Upper lobe of left lung (tissue), 6 donors: Measurements from ENCODE around the gene CACNG7. TPM values are rescaled to one million over a fixed set of nuclear protein-coding genes. Genes with fewer than 3 reads are reported as not detected.

Source experiments
- ATAC-seq, 2 donors: fragments of 200-7000 bp; cut with Tn5 transposase; one replicate each; pipeline ENCODE4 v1.9.1; 2022; ENCODE audit warnings: mild to moderate bottlenecking in 2 of 2, moderate library complexity in 2 of 2; ENCODE audit not compliant: low FRiP score in 2 of 2
- DNase-seq, 2 donors: peaks; one replicate each; pipeline ENCODE4 v3.0.0-alpha.2; 2019 to 2020
- H3K27ac ChIP-seq, 4 donors: fragments of 200-600 bp; sonication (generic); one replicate each; pipeline ENCODE4 v1.5.1; 2016 to 2019
- H3K27me3 ChIP-seq, 4 donors: fragments of 200-600 bp; sonication (generic); one replicate each; pipeline ENCODE4 v1.5.1; 2017 to 2019
- H3K36me3 ChIP-seq, 4 donors: fragments of 200-600 bp; sonication (generic); one replicate each; pipeline ENCODE4 v1.5.1; 2016 to 2019
- H3K4me1 ChIP-seq, 4 donors: fragments of 200-600 bp; sonication (generic); one replicate each; pipeline ENCODE4 v1.5.1; 2018 to 2019
- H3K4me3 ChIP-seq, 4 donors: fragments of 200-600 bp; sonication (generic); one replicate each; pipeline ENCODE4 v1.5.1; 2017 to 2019; ENCODE audit warnings: mild to moderate bottlenecking in 2 of 4, moderate library complexity in 1 of 4
- H3K9me3 ChIP-seq, 4 donors: fragments of 200-600 bp; sonication (generic); one replicate each; pipeline ENCODE4 v1.5.1; 2018 to 2019
- CTCF ChIP-seq, 6 experiments: fragments of 450-650 bp in 4 of 6; fragments of 200-600 bp in 2 of 6; sonication (generic) in 2 of 6; IDR thresholded peaks; one replicate each; pipeline ENCODE4 v1.5.1; 2016 to 2019; ENCODE audit warnings: antibody characterized with exemption in 6 of 6
- EP300 ChIP-seq, 4 donors: sonication (generic); formaldehyde crosslinking; IDR thresholded peaks; one replicate each; pipeline ENCODE4 v1.5.1; 2017; ENCODE audit warnings: antibody characterized with exemption in 4 of 4, control low read depth in 2 of 4
- POLR2A ChIP-seq, 4 donors: fragments of 450-650 bp; IDR thresholded peaks; one replicate each; pipeline ENCODE4 v1.5.1; 2016 to 2017; ENCODE audit warnings: antibody characterized with exemption in 4 of 4, mild to moderate bottlenecking in 2 of 4
- POLR2AphosphoS5 ChIP-seq, 2 donors: sonication (generic); formaldehyde crosslinking; IDR thresholded peaks; one replicate each; pipeline ENCODE4 v1.5.1; 2017; ENCODE audit warnings: antibody characterized with exemption in 2 of 2
- WGBS, 2 donors: methylation state at CpG; one replicate each; pipeline ENCODE4 v1.1.5; 2017 to 2018; 5-methylcytosine and 5-hydroxymethylcytosine counted together
- total RNA-seq, 6 donors: library from RNA; depleted of rRNA in 4 of 6; stranded (reverse); fragments of >200 nt in 4 of 6; gene quantifications; one replicate each; pipeline versions ENCODE4 v1.1.0 to v1.2.1, GENCODE V29; 2016 to 2021
- donor health status: DM: no; HTN: no; CAD: no; lungs with moderate emphysema.
- donor health status: DM: no; HTN: yes; CAD: no; lungs with severe emphysema.

Gene CACNG7
- total RNA-seq, 6 donors from 2014 or later: not detected

GRCh38 chr19:53993448-53993847, 84.4 kb downstream of the CACNG7 start:
- DNase-seq (no peak), ATAC-seq (no peak)
- Histone ChIP-seq H3K27me3 (peaks cover 2 to 27% (median 14%) of the 10 kb centered on the region in 4 donors), H3K4me3 (no peak overlapping the region), H3K27ac (no peak overlapping the region), H3K36me3 (no peaks in the 10 kb centered on the region), H3K9me3 (no peaks in the 10 kb centered on the region), H3K4me1 (peaks cover 4 to 13% (median 8%) of the 10 kb centered on the region in 4 donors)
- 72 to 100% methylated on average over 1 to 3 of the region's 3 CpGs for WGBS, 2 donors
- TF ChIP-seq POLR2AphosphoS5 (IDR thresholded peaks at IDR 0.05) (no peak), EP300 (IDR thresholded peaks at IDR 0.05) (no peak), POLR2A (IDR thresholded peaks at IDR 0.05) (no peak), CTCF (IDR thresholded peaks at IDR 0.05) (no peak)

Other genes with a start within 250 kb of the CACNG7 start
- gene NLRP12, start 85.0 kb upstream of the CACNG7 start, total RNA-seq: 10 to 100 TPM in 1 of 6 donors, 1 to 10 TPM in 5; 3.1 to 10.3 (median 6.7) TPM
- gene MYADM, start 41.4 kb upstream of the CACNG7 start, total RNA-seq: 100 to 1,000 TPM in 4 of 6 donors, 10 to 100 TPM in 2; 31.4 to 312 (median 145) TPM
- 1 to 10 TPM in 1 of 6 donors, under 1 TPM in 2, not detected in 3; 0.17 to 1.0 (median 0.39) TPM for gene PRKCG, start 27.1 kb upstream of the CACNG7 start, total RNA-seq
- under 1 TPM in 4 of 6 donors, not detected in 2; 0.09 to 0.44 (median 0.26) TPM for gene CACNG8, start 53.7 kb downstream of the CACNG7 start, total RNA-seq
- 10 to 100 TPM in 1 of 6 donors, 1 to 10 TPM in 3, not detected in 2; 1.5 to 11.5 (median 5.6) TPM for gene CACNG6, start 82.4 kb downstream of the CACNG7 start, total RNA-seq
- 1 to 10 TPM in 3 of 6 donors, not detected in 3; 1.2 to 3.0 (median 1.7) TPM for gene VSTM1, start 154.6 kb downstream of the CACNG7 start, total RNA-seq
- gene TARM1, start 172.1 kb downstream of the CACNG7 start, total RNA-seq: not detected
- 100 to 1,000 TPM in 1 of 6 donors, 10 to 100 TPM in 5; 18.5 to 119 (median 49.5) TPM for gene OSCAR, start 191.5 kb downstream of the CACNG7 start, total RNA-seq
- 100 to 1,000 TPM in 2 of 6 donors, 10 to 100 TPM in 4; 11.5 to 127 (median 49.5) TPM for gene NDUFA3, start 193.6 kb downstream of the CACNG7 start, total RNA-seq
- gene TFPT, start 206.4 kb downstream of the CACNG7 start, total RNA-seq: 10 to 100 TPM; 10.5 to 51.3 (median 26.2) TPM
- gene PRPF31, start 206.5 kb downstream of the CACNG7 start, total RNA-seq: 10 to 100 TPM; 43.9 to 73.3 (median 47.4) TPM
- 10 to 100 TPM; 18.8 to 65.0 (median 36.6) TPM for gene CNOT3, start 228.5 kb downstream of the CACNG7 start, total RNA-seq